CD4-positive, alpha-beta T cell treated with Interleukin-17A for 4 hours (primary cell): ENCODE results near the gene FAM221B.

Source experiments
- DNase-seq: peaks from one replicate; pipeline ENCODE4 v3.0.0-alpha.2; 2020; ENCODE audit warnings: mixed read lengths

The FAM221B gene

GRCh38 chr9:35790025-35790384 lies 38.5 kb downstream of the FAM221B start:
- no peak for DNase-seq

GRCh38 chr9:35789541-35789940 lies 39.0 kb downstream of the FAM221B start:
- no peak for DNase-seq

- no peak for DNase-seq
Measured at GRCh38 chr9:35783418-35783817, 45.1 kb downstream of the FAM221B start.

GRCh38 chr9:35781066-35781465 lies 47.5 kb downstream of the FAM221B start:
- DNase-seq = no peak

- no peak for DNase-seq
Measured at GRCh38 chr9:35778496-35778895, 50.0 kb downstream of the FAM221B start.

- no peak for DNase-seq
Measured at GRCh38 chr9:35776018-35776417, 52.5 kb downstream of the FAM221B start.

GRCh38 chr9:35774907-35775635 lies 53.5 kb downstream of the FAM221B start:
- DNase-seq = no peak

GRCh38 chr9:35771943-35772342 lies 56.6 kb downstream of the FAM221B start:
- DNase-seq = no peak

- no peak for DNase-seq
Measured at GRCh38 chr9:35771534-35771933, 57.0 kb downstream of the FAM221B start.

- DNase-seq = no peak
Measured at GRCh38 chr9:35771075-35771433, 57.5 kb downstream of the FAM221B start.

- DNase-seq = no peak
Measured at GRCh38 chr9:35769763-35770162, 58.8 kb downstream of the FAM221B start.

- DNase-seq = no peak
Measured at GRCh38 chr9:35767458-35767857, 61.1 kb downstream of the FAM221B start.

- DNase-seq = no peak
Measured at GRCh38 chr9:35766997-35767396, 61.5 kb downstream of the FAM221B start.
